ENCODE data around the gene NDUFA11.

Gene NDUFA11

GRCh38 chr19:5908773-5909442, 5.3 kb upstream of the NDUFA11 start:
- no peak for DNase-seq (ENCODE audit: low spot score)

- DNase-seq (ENCODE audit: low spot score): peak; percentile 17
Observed at GRCh38 chr19:5907241-5907640, 3.7 kb upstream of the NDUFA11 start.

GRCh38 chr19:5905114-5905778, 1.7 kb upstream of the NDUFA11 start:
- no peak for DNase-seq (ENCODE audit: low spot score)

- DNase-seq (ENCODE audit: low spot score): peak; percentile 100
Observed at GRCh38 chr19:5904352-5905113, 943 bp upstream of the NDUFA11 start, which contains the start of gene VMAC. VMAC (plus strand) TSS chr19:5904872; CDS start chr19:5904891, 19 bp downstream.

- peak; percentile 14 for DNase-seq (ENCODE audit: low spot score)
Observed at GRCh38 chr19:5903056-5903623, 450 bp downstream of the NDUFA11 start.

GRCh38 chr19:5900976-5901375, 2.6 kb downstream of the NDUFA11 start:
- DNase-seq (ENCODE audit: low spot score): no peak

GRCh38 chr19:5899728-5900526, 3.7 kb downstream of the NDUFA11 start:
- no peak for DNase-seq (ENCODE audit: low spot score)

DNA sequence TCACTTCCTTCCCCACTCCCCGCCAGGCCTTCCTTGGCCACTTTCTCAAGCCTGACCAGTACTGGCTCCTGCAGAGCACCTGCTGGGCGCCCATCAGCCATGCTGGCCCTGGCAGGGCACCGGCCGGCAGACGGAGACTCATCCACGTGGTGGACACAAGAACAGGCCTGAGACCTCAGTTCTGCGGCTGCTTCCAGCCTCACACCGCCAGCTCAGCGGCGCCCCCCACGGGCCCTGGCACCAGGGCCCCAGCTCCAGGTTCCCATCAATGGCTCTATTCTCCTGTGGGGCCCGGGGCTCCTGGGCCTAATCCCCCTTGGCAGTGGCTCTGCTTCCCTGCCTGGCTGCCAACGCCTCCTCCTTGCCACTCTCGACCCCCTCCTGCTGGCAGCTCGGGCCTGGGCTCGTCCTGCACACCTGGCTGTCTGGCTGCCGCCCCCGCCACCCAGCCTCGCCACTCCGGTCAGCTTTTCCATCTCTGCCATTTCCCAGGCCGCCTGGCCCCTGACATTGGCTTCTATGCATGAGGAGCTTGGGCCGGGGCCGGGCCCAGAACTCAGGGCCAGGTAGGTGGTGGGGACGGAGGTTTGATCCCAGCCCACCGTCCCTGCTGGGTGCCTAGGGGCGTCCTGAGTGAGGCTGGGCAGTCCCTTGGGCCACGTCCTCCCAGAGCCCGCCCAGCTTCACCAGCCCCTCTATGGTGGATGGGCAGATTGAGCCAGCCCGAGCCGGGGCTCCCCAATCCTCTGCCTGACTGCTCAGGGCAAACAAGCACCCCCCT, 6.2 kb downstream of the NDUFA11 start:
- no peak for DNase-seq (ENCODE audit: low spot score)

GRCh38 chr19:5896365-5897076, 7.1 kb downstream of the NDUFA11 start:
- DNase-seq (ENCODE audit: low spot score): no peak

DNA sequence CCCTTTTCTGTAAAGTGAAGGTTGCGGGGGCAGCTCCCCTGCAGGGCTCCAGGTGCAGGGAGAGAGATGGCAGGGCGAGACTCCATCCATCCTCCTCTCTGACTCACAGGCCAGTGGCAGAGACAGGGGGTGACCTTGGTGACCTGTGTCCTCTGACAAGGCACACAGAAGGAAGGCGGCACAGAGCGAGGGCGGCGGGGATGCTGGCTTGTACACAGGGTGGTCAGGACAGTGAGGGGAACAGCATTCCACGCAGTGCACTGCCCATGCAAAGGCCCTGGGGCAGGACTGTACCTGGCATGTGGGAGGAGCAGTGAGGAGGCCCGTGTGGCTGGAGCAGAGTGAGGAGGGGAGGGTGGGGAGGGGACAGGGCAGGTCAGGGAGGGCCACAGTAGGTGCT, 7.7 kb downstream of the NDUFA11 start:
- no peak for DNase-seq (ENCODE audit: low spot score)

DNA sequence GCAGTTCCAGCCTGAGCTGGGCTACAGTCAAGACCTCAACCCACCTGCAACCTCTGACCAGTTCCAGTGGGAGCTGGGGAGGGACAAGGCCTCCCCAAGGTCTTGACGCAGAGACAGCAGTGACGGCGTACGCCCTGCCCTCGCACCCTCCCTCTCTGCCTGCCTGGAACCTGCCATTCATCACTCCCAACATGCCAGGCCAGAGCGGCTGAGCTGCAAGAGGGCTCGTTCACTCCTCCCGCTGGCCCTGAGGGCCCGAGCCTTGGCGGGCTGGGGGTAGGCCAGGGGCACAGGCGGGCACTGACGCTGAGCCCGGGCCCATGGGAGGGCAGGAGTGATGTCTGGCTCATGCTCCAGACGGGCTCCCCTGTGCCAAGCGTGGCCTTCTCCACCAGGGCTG, 8.2 kb downstream of the NDUFA11 start:
- DNase-seq (ENCODE audit: low spot score): no peak

GRCh38 chr19:5894704-5895349, 8.8 kb downstream of the NDUFA11 start:
- DNase-seq (ENCODE audit: low spot score): no peak

- no peak for DNase-seq (ENCODE audit: low spot score)
Observed at GRCh38 chr19:5893907-5894703, 9.5 kb downstream of the NDUFA11 start.

DNA sequence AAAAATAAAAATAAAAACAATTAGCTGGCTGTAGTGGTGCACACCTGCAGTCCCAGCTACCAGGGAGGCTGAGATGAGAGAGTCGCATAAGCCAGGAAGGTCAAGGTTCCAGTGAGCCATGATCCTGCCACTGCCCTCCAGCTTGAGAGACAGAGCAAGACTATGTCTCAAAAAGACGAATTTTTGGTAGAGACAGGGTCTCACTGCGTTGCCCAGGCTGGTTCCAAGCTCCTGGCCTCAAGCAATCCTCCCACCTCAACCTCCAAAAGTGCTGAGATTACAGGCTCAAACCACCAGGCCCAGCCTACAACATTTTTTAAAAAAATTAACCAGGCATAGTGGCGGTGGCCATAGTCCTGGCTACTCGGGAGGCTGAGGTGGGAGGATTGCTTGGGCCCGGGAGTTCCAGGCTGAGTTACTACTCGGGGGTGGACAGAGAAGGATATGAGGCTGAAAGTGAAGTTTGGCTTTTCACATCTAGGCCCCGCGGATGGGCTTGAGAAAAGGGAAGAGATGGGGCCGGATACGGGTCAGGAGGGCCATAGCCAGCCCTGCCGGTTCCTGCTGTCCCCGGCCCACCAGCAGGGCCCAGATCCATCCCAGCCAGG, 10.2 kb downstream of the NDUFA11 start:
- DNase-seq (ENCODE audit: low spot score): no peak

- no peak for DNase-seq (ENCODE audit: low spot score)
Observed at GRCh38 chr19:5892772-5893275, 10.8 kb downstream of the NDUFA11 start.

- no peak for DNase-seq (ENCODE audit: low spot score)
Observed at GRCh38 chr19:5891938-5892771, 11.4 kb downstream of the NDUFA11 start.

- no peak for DNase-seq (ENCODE audit: low spot score)
Observed at GRCh38 chr19:5891572-5891937, 12.0 kb downstream of the NDUFA11 start.

- no peak for DNase-seq (ENCODE audit: low spot score)
Observed at GRCh38 chr19:5890099-5890498, 13.5 kb downstream of the NDUFA11 start.

Data from kidney capillary endothelial cell (primary cell).